HepG2 (cell line): ENCODE results near the gene UBL7. TPM values are rescaled to one million over a fixed set of nuclear protein-coding genes. Genes with fewer than 3 reads are reported as not detected.

ENCODE experiments used
- ARHGAP35 ChIP-seq: sonication (generic); formaldehyde crosslinking; IDR thresholded peaks from 2 replicates; pipeline ENCODE4 v1.9.0; 2022; ENCODE audit warnings: mild to moderate bottlenecking, inconsistent platforms, moderate library complexity, missing genetic modification reagents, borderline replicate concordance
- ATAD3A ChIP-seq: sonication (generic); formaldehyde crosslinking; IDR thresholded peaks from 2 replicates; pipeline ENCODE4 v1.4.0; 2020; ENCODE audit warnings: missing genetic modification reagents
- ATF6 ChIP-seq: sonication (generic); formaldehyde crosslinking; conservative IDR thresholded peaks from 2 replicates; pipeline ENCODE4 v1.4.0; 2020; ENCODE audit warnings: missing genetic modification reagents
- CTCF ChIP-seq: sonication (generic); formaldehyde crosslinking; IDR thresholded peaks from 2 replicates; pipeline ENCODE4 v1.5.0; 2020; ENCODE audit warnings: mild to moderate bottlenecking, missing genetic modification reagents, moderate library complexity
- ELF4 ChIP-seq: sonication (generic); formaldehyde crosslinking; IDR thresholded peaks from 2 replicates; pipeline ENCODE4 v1.5.0; 2020; ENCODE audit warnings: missing genetic modification reagents, mild to moderate bottlenecking, moderate library complexity, borderline replicate concordance
- ERF ChIP-seq: IDR thresholded peaks from 2 replicates; pipeline ENCODE4 v1.6.1; 2018; ENCODE audit warnings: missing biosample characterization, missing genetic modification reagents
- EZH2 ChIP-seq: conservative IDR thresholded peaks from 2 replicates; pipeline ENCODE4 v1.6.1; 2012; ENCODE audit warnings: mild to moderate bottlenecking, low read depth, low read length, moderate library complexity
- FOXM1 ChIP-seq: sonication (generic); formaldehyde crosslinking; IDR thresholded peaks from 2 replicates; pipeline ENCODE4 v1.5.0; 2020; ENCODE audit warnings: missing genetic modification reagents
- HNF4G ChIP-seq, 2 experiments: sonication (generic) in 1 of 2; formaldehyde crosslinking in 1 of 2; IDR thresholded peaks; 2 replicates each; pipeline versions ENCODE4 v1.4.0 to v1.6.1; 2011 to 2020; ENCODE audit warnings: borderline replicate concordance in 2 of 2, low read depth in 2 of 2, mild to moderate bottlenecking in 2 of 2, low read length in 1 of 2, missing genetic modification reagents in 1 of 2, moderate library complexity in 1 of 2
- MXI1 ChIP-seq: IDR thresholded peaks from 3 replicates; pipeline ENCODE4 v1.6.1; 2012; ENCODE audit warnings: low read depth, low read length, inconsistent platforms, borderline replicate concordance
- SMYD3 ChIP-seq: sonication (generic); formaldehyde crosslinking; IDR thresholded peaks from 2 replicates; pipeline ENCODE4 v1.8.1; 2023; ENCODE audit warnings: mild to moderate bottlenecking, missing genetic modification reagents
- SP2 ChIP-seq: sonication (generic); formaldehyde crosslinking; IDR thresholded peaks from 2 replicates; pipeline ENCODE4 v1.5.1; 2020; ENCODE audit warnings: mild to moderate bottlenecking, missing genetic modification reagents
- ZNF263 ChIP-seq: sonication (generic); formaldehyde crosslinking; IDR thresholded peaks from 2 replicates; pipeline ENCODE4 v1.4.0; 2020; ENCODE audit warnings: missing genetic modification reagents
- ZNF276 ChIP-seq: sonication (generic); formaldehyde crosslinking; IDR thresholded peaks from 2 replicates; pipeline ENCODE4 v1.4.0; 2020; ENCODE audit warnings: mild to moderate bottlenecking, low read depth, missing genetic modification reagents
- ZNF431 ChIP-seq: sonication (generic); formaldehyde crosslinking; IDR thresholded peaks from 2 replicates; pipeline ENCODE4 v1.9.0; 2022; ENCODE audit warnings: missing genetic modification reagents, low read depth, mild to moderate bottlenecking, borderline replicate concordance
- ZNF552 ChIP-seq: sonication (generic); formaldehyde crosslinking; IDR thresholded peaks from 2 replicates; pipeline ENCODE4 v1.9.0; 2022; ENCODE audit warnings: missing genetic modification reagents, mild to moderate bottlenecking, borderline replicate concordance
- ZNF597 ChIP-seq: sonication (generic); formaldehyde crosslinking; IDR thresholded peaks from 2 replicates; pipeline ENCODE4 v1.5.0; 2020; ENCODE audit warnings: missing genetic modification reagents
- ZNF619 ChIP-seq: sonication (generic); formaldehyde crosslinking; IDR thresholded peaks from 2 replicates; pipeline ENCODE4 v1.4.0; 2020; ENCODE audit warnings: mild to moderate bottlenecking, missing genetic modification reagents
- ZNF652 ChIP-seq: IDR thresholded peaks from 2 replicates; pipeline ENCODE4 v1.6.1; 2016; ENCODE audit warnings: low read depth, borderline replicate concordance
- ZNF691 ChIP-seq: sonication (generic); formaldehyde crosslinking; IDR thresholded peaks from 2 replicates; pipeline ENCODE4 v1.4.0; 2020; ENCODE audit warnings: missing genetic modification reagents, low read depth, mild to moderate bottlenecking, borderline replicate concordance
- ZNF891 ChIP-seq: sonication (generic); formaldehyde crosslinking; IDR thresholded peaks from 2 replicates; pipeline ENCODE4 v1.5.0; 2020; ENCODE audit warnings: mild to moderate bottlenecking, missing genetic modification reagents
- polyA plus RNA-seq, 8 experiments: library from polyadenylated mRNA; depleted of rRNA in 3 of 8; stranded (reverse) in 7 of 8; unstranded in 1 of 8; fragments of >200 nt; fragmentation: Illumina TruSeq in 4 of 8; extraction: Trizol in 4 of 8; gene quantifications; 2 replicates each; pipeline versions ENCODE4 v1.2.1 to v1.2.3, GENCODE V29; 2011 to 2016; ENCODE audit warnings: low read depth in 4 of 8, missing spikeins in 1 of 8, mixed read lengths in 1 of 8; ENCODE audit not compliant: insufficient read depth in 1 of 8
- total RNA-seq, 5 experiments: library from RNA; depleted of rRNA; stranded (reverse); fragments of >200 nt; fragmentation: Illumina TruSeq; extraction: Trizol; gene quantifications; 2 replicates each; pipeline ENCODE4 v1.2.3, GENCODE V29; 2016; ENCODE audit warnings: low read depth in 1 of 5

Gene UBL7
- total and polyA plus RNA-seq, 2 of the 13 experiments (the other 11 are each of a cell fraction or from before 2014, with no cell fraction given): 55.0 to 63.5 TPM

- TF ChIP-seq ARHGAP35 (CRISPR knock-in tag) (no peak), ZNF263 (0 out of 2 replicates have a peak, but pooled peaks have one; percentile 47), ZNF891 (no peak), CTCF (no peak), FOXM1 (CRISPR knock-in tag) (no peak), ELF4 (no peak), ZNF552 (no peak; the same call in 1 of the 2 replicates), ERF (0 out of 2 replicates have a peak, but pooled peaks have one; percentile 0), ATF6 (CRISPR knock-in tag) (no peak), SP2 (CRISPR knock-in tag) (no peak), HNF4G (IDR thresholded peaks at IDR 0.05; ENCODE audit: borderline replicate concordance, low read depth, low read length) (peak; percentile 64; the same call in 1 of the 2 replicates), HNF4G (CRISPR knock-in tag; IDR thresholded peaks at IDR 0.05; ENCODE audit: borderline replicate concordance, low read depth) (no peak), ZNF431 (CRISPR knock-in tag) (no peak), ZNF276 (no peak), EZH2 (no peak), ZNF597 (CRISPR knock-in tag) (no peak), ATAD3A (CRISPR knock-in tag) (no peak), SMYD3 (no peak), ZNF619 (CRISPR knock-in tag) (no peak), MXI1 (peak; percentile 57; the same call in 1 of the 3 replicates), ZNF691 (CRISPR knock-in tag) (peak; percentile 75), ZNF652 (CRISPR knock-in tag) (0 out of 2 replicates have a peak, but pooled peaks have one; percentile 10)
Measured at GRCh38 chr15:74443100-74443909, 17.7 kb downstream of the UBL7 start (continued).
